SK-N-SH (cell line): ENCODE data around the gene PXDC1. TPM values are rescaled to one million over a fixed set of nuclear protein-coding genes. Genes with fewer than 3 reads are reported as not detected.
A peak's percentile ranks its signal among the peaks of the same experiment; 100 is the strongest.

ENCODE experiments used
- CTCF ChIA-PET: fragments of 300-600, 350-600 bp; formaldehyde crosslinking; extraction: SDS; loops from one replicate; lab custom pipeline; 2021; lab: Yijun Ruan, JAX
- POLR2A ChIA-PET: fragments of 350-600 bp; sonication (Branson Sonifier 250); formaldehyde crosslinking; extraction: SDS; loops from one replicate; lab custom pipeline; 2020; ENCODE audit warnings: antibody characterized with exemption, inconsistent platforms; lab: Yijun Ruan, JAX
- DNase-seq: peaks from one replicate; pipeline ENCODE4 v3.0.0; 2012
- H2AFZ ChIP-seq: fragments of 200-600 bp; sonication (generic); 2 replicates; pipeline ENCODE4 v1.8.1; 2016; ENCODE audit warnings: antibody characterized with exemption, mild to moderate bottlenecking, low read depth
- H3F3A ChIP-seq: fragments of 200-600 bp; sonication (generic); replicated peaks from 2 replicates; pipeline ENCODE3; 2016; ENCODE audit warnings: antibody characterized with exemption, mild to moderate bottlenecking; ENCODE audit not compliant: insufficient read depth
- H3K27ac ChIP-seq, 2 experiments: fragments of 200-500 bp in 1 of 2; fragments of 200-600 bp in 1 of 2; sonication (Bioruptor generic) in 1 of 2; sonication (generic), shearing (Covaris generic) in 1 of 2; 2 replicates each; pipeline versions ENCODE4 v1.5.1 to v1.6.1; 2014 to 2016; ENCODE audit warnings: low read depth in 2 of 2, inconsistent platforms in 1 of 2, low read length in 1 of 2, mild to moderate bottlenecking in 1 of 2, mixed read lengths in 1 of 2
- H3K27me3 ChIP-seq: fragments of 200-600 bp; sonication (generic), shearing (Covaris generic); 2 replicates; pipeline ENCODE4 v1.6.1; 2016; ENCODE audit warnings: mixed run types; ENCODE audit not compliant: insufficient read depth
- H3K36me3 ChIP-seq, 2 experiments: fragments of 200-500 bp in 1 of 2; fragments of 200-600 bp in 1 of 2; sonication (Bioruptor generic) in 1 of 2; sonication (generic) in 1 of 2; replicated peaks in 1 of 2; 2 replicates each; pipeline versions ENCODE3 to v1.5.1; 2014 to 2016; ENCODE audit warnings: low read length in 1 of 2, mild to moderate bottlenecking in 1 of 2; ENCODE audit not compliant: insufficient read depth in 2 of 2, control insufficient read depth in 1 of 2
- H3K4me1 ChIP-seq, 2 experiments: fragments of 200-500 bp in 1 of 2; fragments of 200-600 bp in 1 of 2; sonication (Bioruptor generic) in 1 of 2; sonication (generic), shearing (Covaris generic) in 1 of 2; 2 replicates each; pipeline versions ENCODE4 v1.5.1 to v1.6.1; 2014 to 2016; ENCODE audit warnings: low read depth in 1 of 2, low read length in 1 of 2, mixed run types in 1 of 2; ENCODE audit not compliant: insufficient read depth in 2 of 2, control insufficient read depth in 1 of 2
- H3K4me2 ChIP-seq: fragments of 200-600 bp; sonication (generic), shearing (Covaris generic); 2 replicates; pipeline ENCODE4 v1.6.1; 2017; ENCODE audit warnings: mixed run types
- H3K4me3 ChIP-seq, 2 experiments: fragments of 200-500 bp in 1 of 2; fragments of 200-600 bp in 1 of 2; sonication (Bioruptor generic) in 1 of 2; sonication (generic), shearing (Covaris generic) in 1 of 2; 2 replicates each; pipeline versions ENCODE4 v1.5.1 to v1.8.1; 2014 to 2016; ENCODE audit warnings: low read depth in 2 of 2, inconsistent platforms in 1 of 2, low read length in 1 of 2, mild to moderate bottlenecking in 1 of 2, mixed read lengths in 1 of 2, moderate library complexity in 1 of 2
- H3K79me2 ChIP-seq: fragments of 200-600 bp; sonication (generic); 2 replicates; pipeline ENCODE4 v1.8.1; 2017; ENCODE audit warnings: mild to moderate bottlenecking; ENCODE audit not compliant: insufficient read depth
- H3K9ac ChIP-seq: fragments of 200-600 bp; sonication (generic); 2 replicates; pipeline ENCODE4 v1.6.1; 2017; ENCODE audit warnings: mixed run types
- H3K9me2 ChIP-seq: fragments of 200-600 bp; sonication (generic); 2 replicates; pipeline ENCODE4 v1.6.1; 2017; ENCODE audit warnings: mixed run types
- H3K9me3 ChIP-seq: fragments of 200-600 bp; sonication (generic); 2 replicates; pipeline ENCODE4 v1.6.1; 2017; ENCODE audit warnings: mixed run types, mild to moderate bottlenecking, moderate library complexity
- H4K20me1 ChIP-seq: fragments of 200-600 bp; sonication (generic); 2 replicates; pipeline ENCODE4 v1.6.1; 2017; ENCODE audit warnings: mild to moderate bottlenecking, mixed run types; ENCODE audit not compliant: insufficient read depth
- CTCF ChIP-seq: fragments of 200-600 bp; sonication (generic); IDR thresholded peaks from 2 replicates; pipeline ENCODE4 v1.6.1; 2017; ENCODE audit warnings: antibody characterized with exemption, mild to moderate bottlenecking, moderate library complexity
- ELF1 ChIP-seq: IDR thresholded peaks from 2 replicates; pipeline ENCODE4 v1.4.0; 2012
- EP300 ChIP-seq, 2 experiments: IDR thresholded peaks; 2 replicates each; pipeline versions ENCODE4 v1.4.0 to v1.6.1; 2012; ENCODE audit warnings: borderline replicate concordance in 1 of 2, low read depth in 1 of 2, low read length in 1 of 2
- FOSL2 ChIP-seq: IDR thresholded peaks from 2 replicates; pipeline ENCODE4 v1.4.0; 2012; ENCODE audit warnings: low read depth, mild to moderate bottlenecking, moderate library complexity, borderline replicate concordance
- GATA2 ChIP-seq: sonication (generic); formaldehyde crosslinking; IDR thresholded peaks from 2 replicates; pipeline ENCODE4 v1.5.0; 2020; ENCODE audit warnings: mild to moderate bottlenecking, missing genetic modification reagents
- IRF3 ChIP-seq: fragments of 150-350 bp; IDR thresholded peaks from 2 replicates; pipeline ENCODE4 v1.6.1; 2016; ENCODE audit warnings: mild to moderate bottlenecking, low read depth, low read length
- MEF2A ChIP-seq: IDR thresholded peaks from 2 replicates; pipeline ENCODE4 v1.4.0; 2012; ENCODE audit warnings: low read depth, borderline replicate concordance
- NFIC ChIP-seq: IDR thresholded peaks from 2 replicates; pipeline ENCODE4 v1.4.0; 2012; ENCODE audit warnings: borderline replicate concordance
- PBX3 ChIP-seq: IDR thresholded peaks from 2 replicates; pipeline ENCODE4; 2012
- TEAD4 ChIP-seq: IDR thresholded peaks from 2 replicates; pipeline ENCODE4 v1.4.0; 2012; ENCODE audit warnings: mild to moderate bottlenecking, borderline replicate concordance; ENCODE audit not compliant: insufficient read depth
- USF1 ChIP-seq: IDR thresholded peaks from 2 replicates; pipeline ENCODE4 v1.4.0; 2012; ENCODE audit warnings: low read depth, borderline replicate concordance
- USF2 ChIP-seq: fragments of 150-350 bp; IDR thresholded peaks from 2 replicates; pipeline ENCODE4 v1.6.1; 2017; ENCODE audit warnings: antibody characterized with exemption, low read length, low read depth, borderline replicate concordance
- YY1 ChIP-seq: IDR thresholded peaks from 2 replicates; pipeline ENCODE4 v1.4.0; 2012; ENCODE audit warnings: low read depth, mild to moderate bottlenecking
- ZBTB33 ChIP-seq: IDR thresholded peaks from 2 replicates; pipeline ENCODE4 v1.4.0; 2012; ENCODE audit warnings: low read depth, borderline replicate concordance
- WGBS: methylation state at CpG from one replicate; pipeline ENCODE4 v1.1.6; 2017; ENCODE audit warnings: low lambda C conversion rate; 5-methylcytosine and 5-hydroxymethylcytosine counted together
- polyA plus RNA-seq, 3 experiments: library from polyadenylated mRNA; depleted of rRNA; stranded (reverse); fragments of >200 nt; gene quantifications; 2 replicates each; pipeline ENCODE4 v1.2.3, GENCODE V29; 2012

The PXDC1 gene
- polyA plus RNA-seq, 1 of the 3 experiments (the other 2 are of a cell fraction), result 14.1 TPM

- peaks cover 6 to 15% of the 10 kb centered on the region in 2 experiments for H3K36me3 ChIP-seq
- DNase-seq, result no peak
- peaks cover 98% of the 10 kb centered on the region for H3K79me2 ChIP-seq
- ChIA-PET CTCF (interaction anchor here (0.9 to 8.5 kb wide), 13 partner anchors 14 to 275 kb away, joined by 3 to 88 read pairs (median 6); partner anchors contain the start of gene FAM50B), POLR2A (no interaction called here)
- peak overlapping the region in 1 of 2 experiments; percentile 36; a peak in 1 of 4 replicates for H3K27ac ChIP-seq
- no peaks in the 10 kb centered on the region for H3K27me3 ChIP-seq
- peak overlapping the region; percentile 46; the same call in 1 of the 2 replicates for H3K9ac ChIP-seq
- peak overlapping the region in 1 of 2 experiments; percentile 70; a peak in 1 of 4 replicates for H3K4me3 ChIP-seq
- WGBS, result 85% methylated on average over 10 of the region's 12 CpGs
- peaks cover 78% of the 10 kb centered on the region for H4K20me1 ChIP-seq
- H3K9me2 ChIP-seq, result no peaks in the 10 kb centered on the region
- no peak for TF ChIP-seq ZBTB33
- no peak for TF ChIP-seq FOSL2
- TF ChIP-seq IRF3, result no peak
- no peak for TF ChIP-seq YY1
- no peak for TF ChIP-seq USF2
- H3K9me3 ChIP-seq, result no peaks in the 10 kb centered on the region
- peak overlapping the region; percentile 99 for H3K4me2 ChIP-seq
- peaks cover 15 to 32% of the 10 kb centered on the region in 2 experiments; a peak in 3 of 4 replicates for H3K4me1 ChIP-seq
- H3F3A ChIP-seq, result peaks cover 36% of the 10 kb centered on the region
- H2AFZ ChIP-seq, result no peak overlapping the region
These were observed 4.3 kb downstream of the PXDC1 start for GRCh38 chr6:3747100-3747737.

- ChIA-PET CTCF (interaction anchor here (0.9 to 8.5 kb wide), 9 partner anchors 13 to 409 kb away, joined by 3 to 88 read pairs (median 4); no protein-coding TSS in a partner anchor), POLR2A (no interaction called here)
- no peak for TF ChIP-seq EP300 (IDR thresholded peaks at IDR 0.05; ENCODE audit: borderline replicate concordance in 1 of 2, low read depth in 1 of 2, low read length in 1 of 2)
- TF ChIP-seq CTCF, result no peak
- TF ChIP-seq NFIC, result no peak
- no peak for TF ChIP-seq MEF2A
- no peak for TF ChIP-seq ELF1
- no peak for TF ChIP-seq FOSL2
- TF ChIP-seq GATA2, result no peak
- no peak for TF ChIP-seq USF1
- TF ChIP-seq TEAD4, result no peak
- no peak for TF ChIP-seq PBX3
- DNase-seq, result no peak
- Histone ChIP-seq H3K9me2 (no peaks in the 10 kb centered on the region), H3K9ac (no peak overlapping the region), H3K27ac (no peak overlapping the region), H3F3A (peaks cover 36% of the 10 kb centered on the region), H2AFZ (no peak overlapping the region), H3K36me3 (peaks cover 6 to 21% of the 10 kb centered on the region in 2 experiments), H3K4me2 (peak overlapping the region; percentile 99; the same call in 1 of the 2 replicates), H3K27me3 (no peaks in the 10 kb centered on the region), H3K4me1 (peaks cover 14 to 32% of the 10 kb centered on the region in 2 experiments; a peak in 3 of 4 replicates), H4K20me1 (peaks cover 83% of the 10 kb centered on the region), H3K79me2 (peaks cover 99% of the 10 kb centered on the region), H3K4me3 (no peak overlapping the region), H3K9me3 (no peaks in the 10 kb centered on the region)
- 97% methylated on average over 6 of the region's 8 CpGs for WGBS
These were observed 4.8 kb downstream of the PXDC1 start for GRCh38 chr6:3746696-3747095.
